ENCODE measurements around the gene TCERG1L.

The TCERG1L gene

DNA sequence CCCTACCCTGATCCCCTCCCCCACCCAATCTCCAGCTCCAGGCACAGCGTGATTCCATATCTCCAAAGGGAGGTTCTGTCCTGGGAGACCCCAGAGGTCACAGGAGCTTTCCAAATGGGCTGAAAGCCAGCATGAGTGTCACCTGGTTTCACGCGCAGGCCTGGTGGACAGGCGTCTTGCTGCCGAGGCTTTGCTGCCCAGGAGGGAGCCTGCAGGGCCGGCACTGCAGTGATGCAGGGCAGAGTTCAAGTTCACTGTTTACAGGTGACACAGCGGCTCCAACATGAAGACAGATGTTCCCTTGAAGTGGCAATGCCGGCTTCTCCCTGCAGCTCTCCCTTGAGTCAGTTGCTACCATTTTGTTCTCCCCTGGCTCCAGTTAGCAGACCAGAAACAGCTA, 104.3 kb downstream of the TCERG1L start:
- no peak for DNase-seq (ENCODE audit: low read depth in 2 of 2)

DNA sequence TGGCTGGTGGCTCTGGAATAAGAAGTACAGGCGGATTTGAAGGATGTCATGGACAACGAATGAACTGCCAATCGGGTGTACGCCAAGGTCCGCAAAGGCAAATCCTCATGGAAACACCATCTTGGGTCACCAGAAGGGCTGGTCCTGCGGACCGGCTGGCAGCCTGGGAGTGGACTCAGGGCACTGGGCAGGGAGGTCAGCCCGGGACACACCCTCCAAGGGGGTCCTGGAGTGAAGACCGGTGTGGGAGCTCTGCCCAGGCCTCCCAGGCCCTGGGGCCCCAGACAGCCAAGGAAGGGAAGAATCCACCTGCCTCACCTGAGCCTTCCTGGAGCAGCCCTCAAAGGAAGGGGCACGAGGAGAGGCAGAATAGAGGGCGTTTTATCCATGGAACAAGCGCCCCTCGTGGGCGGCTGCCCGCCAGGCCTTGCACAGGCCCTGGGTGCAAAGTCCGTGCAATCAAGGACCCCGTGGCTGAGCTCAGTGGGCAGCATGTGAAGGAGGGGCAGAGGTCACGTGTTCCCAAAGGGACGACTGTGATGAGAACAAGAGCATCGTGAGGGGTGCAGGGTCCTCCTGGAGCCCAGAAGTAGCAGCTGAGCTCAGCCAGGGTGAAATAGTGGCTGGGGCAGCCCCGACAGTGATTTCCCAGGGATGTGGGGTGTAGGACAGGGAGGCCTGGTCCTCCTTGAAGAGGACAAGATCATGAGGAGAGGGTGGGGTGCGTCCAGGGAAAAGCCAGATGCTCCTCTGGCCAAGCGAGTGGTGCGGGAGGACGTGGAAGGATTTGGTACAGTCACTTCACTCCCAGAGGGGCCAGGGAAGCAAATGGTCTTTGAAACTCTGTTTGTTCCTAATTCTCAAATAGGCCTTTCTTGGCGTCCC, 105.2 kb downstream of the TCERG1L start:
- no peak for DNase-seq (ENCODE audit: low read depth in 2 of 2)

DNA sequence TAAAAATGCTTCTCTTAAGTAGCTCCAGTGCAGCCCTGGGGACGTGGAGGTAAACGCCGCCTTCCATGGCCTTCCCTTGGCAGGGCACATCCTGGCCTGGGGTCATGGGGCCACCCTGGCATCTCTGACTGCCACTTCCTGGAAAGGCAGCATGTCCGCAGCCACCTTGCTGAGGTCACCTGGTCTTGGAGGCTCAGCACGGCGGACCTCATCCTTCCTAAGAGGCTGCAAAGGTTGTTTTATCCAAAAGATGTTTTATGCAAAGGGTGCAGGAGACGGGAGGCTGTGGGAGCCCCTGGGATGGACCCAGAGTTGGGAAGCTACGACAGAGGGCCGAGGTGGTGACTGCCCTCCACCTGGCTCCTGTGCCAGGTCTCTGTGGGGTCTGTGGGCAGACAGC, 106.0 kb downstream of the TCERG1L start:
- no peak for DNase-seq (ENCODE audit: low read depth in 2 of 2)

DNA sequence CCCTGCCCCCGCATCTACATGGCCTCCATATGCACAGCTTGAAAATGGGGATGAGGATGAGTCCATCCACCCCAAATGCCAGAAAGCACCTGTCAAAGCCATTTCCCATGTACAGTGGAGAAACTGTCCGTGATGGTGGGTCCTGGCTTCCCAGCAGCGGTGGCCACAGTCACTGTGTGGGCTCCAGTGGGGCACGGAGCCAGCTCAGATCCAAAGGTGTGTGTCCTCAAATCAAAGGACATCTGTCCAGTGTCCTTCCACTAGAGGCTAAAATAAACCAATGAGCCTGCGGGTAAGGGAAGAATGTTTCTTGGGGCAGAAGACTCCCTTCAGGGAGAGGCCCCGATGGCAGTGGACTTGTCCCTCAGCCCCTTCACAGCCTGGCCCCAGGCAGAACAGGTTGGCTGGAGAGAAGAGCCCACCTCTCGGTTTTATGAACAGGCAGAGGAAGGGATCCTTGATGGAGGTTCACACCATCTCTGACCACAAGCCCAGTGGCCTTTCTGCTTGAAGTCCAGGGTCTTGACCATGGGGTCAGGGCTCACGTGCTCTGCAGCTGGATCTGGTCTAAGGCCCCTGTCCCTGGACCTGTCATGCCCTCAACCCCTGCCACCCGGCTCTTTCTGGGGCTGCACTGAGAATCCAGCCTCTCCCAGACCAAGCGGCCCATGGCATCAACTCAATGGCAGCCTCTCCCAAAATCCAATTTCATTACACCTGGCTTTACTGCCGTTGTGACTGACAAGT, 106.9 kb downstream of the TCERG1L start:
- no peak for DNase-seq (ENCODE audit: low read depth in 2 of 2)

DNA sequence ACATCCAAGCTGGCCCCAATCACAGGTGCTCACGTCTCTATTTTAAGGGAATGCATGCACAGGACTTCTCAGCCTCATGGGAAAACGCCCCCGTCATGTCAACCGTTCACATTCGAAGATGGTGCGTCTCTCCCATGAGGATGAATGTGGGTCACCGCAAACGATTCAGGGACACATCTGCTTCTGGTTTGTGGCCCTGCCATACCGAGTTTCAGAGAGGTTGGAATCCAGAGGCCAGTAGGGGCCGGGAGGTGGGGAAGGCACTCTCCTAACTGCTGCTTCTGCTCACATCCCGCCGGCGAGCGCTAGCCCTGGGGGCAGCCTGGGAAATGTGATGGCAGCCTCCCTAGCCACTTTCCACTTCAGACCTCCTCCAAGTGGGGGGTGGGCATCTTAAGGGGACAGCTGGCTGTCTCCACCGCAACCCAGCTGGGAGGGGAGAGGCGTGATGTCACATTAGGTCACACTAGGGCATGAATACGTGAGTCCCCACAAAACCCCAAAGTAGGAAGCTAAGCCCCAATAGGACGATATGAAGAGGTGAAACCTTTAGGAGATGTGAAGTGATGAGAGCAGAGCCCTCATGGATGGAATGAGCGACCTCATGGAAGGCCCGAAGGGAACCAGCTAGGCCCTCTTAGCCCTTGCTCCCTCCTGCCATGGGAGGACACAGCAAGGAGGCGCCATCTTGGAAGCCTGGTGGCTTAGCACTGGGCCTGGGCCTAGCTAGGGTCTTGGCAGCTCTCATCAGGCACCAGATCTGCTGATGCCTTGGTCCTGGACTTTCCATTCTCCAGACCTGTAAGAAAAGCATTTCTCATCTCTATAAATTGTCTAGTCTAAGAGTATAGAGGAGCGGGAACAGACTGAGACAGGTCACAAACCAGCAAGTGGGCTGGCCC, 107.8 kb downstream of the TCERG1L start:
- no peak for DNase-seq (ENCODE audit: low read depth in 2 of 2)

DNA sequence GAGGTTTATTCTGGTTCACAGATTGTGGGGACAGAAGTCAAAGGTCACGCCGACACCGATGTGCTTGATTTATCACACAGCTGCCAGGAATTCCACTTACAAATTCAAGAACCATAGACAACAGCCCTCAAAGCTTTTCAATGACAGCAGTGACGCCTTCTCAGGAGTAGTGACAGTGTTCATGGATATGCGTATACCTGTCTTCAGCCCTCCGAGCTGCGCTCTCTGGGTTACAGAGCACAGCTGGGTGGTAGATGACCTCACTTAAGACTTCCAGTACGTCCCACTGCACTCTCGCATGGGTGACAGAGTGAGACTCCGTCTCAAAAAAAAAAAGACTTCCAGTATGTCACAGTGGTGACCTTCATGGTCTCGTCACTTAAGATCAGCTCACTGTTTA, 108.5 kb downstream of the TCERG1L start:
- no peak for DNase-seq (ENCODE audit: low read depth in 2 of 2)

DNA sequence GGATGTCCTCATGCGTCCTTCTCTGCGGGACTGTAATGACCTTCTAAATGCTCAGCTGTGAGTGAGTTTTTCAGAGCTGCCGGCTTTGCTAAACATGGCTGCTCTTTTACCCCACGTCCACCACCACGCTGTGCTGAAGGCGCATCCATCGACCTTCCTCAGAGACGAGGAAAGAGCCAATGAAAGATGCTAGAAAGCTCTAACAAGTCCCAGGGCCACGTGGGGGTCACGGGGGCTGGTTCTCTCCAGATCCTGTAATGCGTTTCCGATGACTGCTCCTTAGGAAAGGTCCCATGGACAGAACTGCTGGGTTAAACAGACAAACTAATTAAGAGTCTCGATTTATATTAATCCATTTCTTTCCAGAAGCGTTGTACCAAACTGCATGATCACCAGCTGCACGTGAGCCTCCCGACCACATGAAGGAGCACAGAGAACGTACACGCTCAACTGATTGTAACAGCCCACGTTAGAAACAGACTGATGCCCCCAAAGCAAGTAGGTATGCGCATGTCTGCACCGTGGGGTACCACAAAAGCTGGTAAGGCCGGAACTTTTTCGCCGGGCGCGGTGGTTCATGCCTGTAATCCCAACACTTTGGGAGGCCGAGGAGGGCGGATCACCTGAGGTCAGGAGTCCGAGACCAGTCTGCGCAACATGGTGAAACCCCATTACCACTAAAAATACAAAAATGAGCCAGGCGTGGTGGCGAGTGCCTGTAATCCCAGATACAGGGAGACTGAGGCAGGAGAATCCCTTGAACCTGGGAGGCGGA, 109.6 kb downstream of the TCERG1L start:
- no peak for DNase-seq (ENCODE audit: low read depth in 2 of 2)

DNA sequence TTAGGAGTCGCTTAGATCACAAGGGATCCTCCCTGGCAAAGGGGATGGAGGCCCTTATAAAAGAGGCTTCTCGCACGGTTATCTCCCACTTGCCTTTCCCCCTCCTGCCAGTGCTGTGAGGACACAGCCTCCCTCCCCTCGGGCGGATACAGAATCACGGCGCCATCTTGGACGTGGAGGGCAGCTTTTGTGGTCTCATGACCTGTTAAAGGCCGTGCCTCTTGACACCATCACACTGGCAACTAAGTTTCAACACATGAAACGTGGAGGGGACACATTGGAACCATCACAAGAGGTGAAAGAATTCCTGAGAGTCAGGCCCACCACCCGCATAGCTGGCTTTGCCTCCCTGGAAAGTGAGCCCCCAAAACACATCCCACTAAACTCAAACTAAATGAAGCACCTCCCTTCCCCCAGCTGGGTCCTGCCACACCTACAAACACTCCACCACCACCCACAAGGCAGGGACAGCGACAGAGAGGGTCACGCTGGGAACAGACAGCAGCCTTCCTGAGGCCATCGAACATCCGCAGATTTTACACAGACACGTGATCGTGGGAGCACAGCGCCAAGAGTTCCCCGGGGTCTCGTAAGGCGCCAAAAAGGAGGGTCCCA, 110.6 kb downstream of the TCERG1L start:
- no peak for DNase-seq (ENCODE audit: low read depth in 2 of 2)

DNA sequence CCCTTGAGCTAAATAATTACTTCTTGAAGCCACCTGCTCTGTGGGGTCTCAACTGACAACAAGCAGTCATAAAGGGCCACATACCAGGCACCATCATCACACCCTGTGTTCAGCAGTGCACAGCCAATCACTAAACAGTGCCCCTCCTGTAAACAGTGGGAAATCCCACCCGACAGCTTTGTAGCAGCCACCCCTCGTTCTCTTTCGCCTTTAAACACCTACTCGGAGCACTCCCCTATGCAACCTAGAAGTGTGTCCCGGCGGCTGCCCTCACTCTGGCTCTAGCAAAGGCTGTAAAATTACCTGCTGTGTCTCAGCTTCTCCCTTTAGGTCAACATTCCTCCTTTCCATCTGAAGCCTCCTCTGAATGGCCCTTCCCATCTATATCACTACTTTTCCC, 111.9 kb downstream of the TCERG1L start:
- DNase-seq (ENCODE audit: low read depth in 2 of 2), result no peak

DNA sequence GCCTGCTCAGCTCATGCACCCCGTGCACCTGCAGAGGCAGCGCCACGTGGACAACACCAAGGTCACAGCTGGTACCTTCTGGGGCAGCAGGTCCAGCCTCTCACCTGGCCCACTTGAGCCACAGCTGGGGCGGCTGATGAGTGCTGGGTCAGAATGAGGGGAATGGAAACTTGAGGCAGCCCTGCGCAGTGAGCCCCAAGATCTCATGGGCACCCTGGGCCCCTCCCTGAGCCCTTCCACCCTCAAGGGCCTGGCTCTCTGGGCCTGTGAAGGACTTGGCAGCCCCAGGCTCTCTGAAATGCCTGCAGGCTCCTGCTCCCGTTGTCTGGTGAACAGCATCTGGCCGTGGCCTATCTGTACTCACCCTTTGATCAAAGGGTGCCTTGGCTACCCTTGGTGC, 112.7 kb downstream of the TCERG1L start:
- no peak for DNase-seq (ENCODE audit: low read depth in 2 of 2)

DNA sequence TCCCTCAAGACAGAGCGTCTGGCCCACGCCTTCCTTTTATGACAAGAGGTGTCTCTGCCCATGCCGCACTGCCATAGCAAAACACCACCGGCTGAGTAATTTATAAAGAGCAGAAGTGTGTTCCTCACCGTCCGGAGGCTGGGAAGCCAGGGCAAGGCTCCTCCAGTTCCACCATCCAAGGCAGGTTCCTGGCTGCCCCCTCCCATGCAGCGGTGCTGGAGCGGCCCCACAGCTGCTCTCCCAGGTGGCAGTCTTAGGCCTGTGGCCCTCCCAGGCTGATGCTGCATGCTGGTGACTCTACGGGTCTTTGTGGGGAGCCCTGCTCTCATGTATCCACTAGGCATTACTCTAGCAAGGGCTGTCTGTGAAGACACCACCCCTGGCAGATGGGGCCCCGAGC, 113.1 kb downstream of the TCERG1L start:
- DNase-seq (ENCODE audit: low read depth in 2 of 2), result no peak

DNA sequence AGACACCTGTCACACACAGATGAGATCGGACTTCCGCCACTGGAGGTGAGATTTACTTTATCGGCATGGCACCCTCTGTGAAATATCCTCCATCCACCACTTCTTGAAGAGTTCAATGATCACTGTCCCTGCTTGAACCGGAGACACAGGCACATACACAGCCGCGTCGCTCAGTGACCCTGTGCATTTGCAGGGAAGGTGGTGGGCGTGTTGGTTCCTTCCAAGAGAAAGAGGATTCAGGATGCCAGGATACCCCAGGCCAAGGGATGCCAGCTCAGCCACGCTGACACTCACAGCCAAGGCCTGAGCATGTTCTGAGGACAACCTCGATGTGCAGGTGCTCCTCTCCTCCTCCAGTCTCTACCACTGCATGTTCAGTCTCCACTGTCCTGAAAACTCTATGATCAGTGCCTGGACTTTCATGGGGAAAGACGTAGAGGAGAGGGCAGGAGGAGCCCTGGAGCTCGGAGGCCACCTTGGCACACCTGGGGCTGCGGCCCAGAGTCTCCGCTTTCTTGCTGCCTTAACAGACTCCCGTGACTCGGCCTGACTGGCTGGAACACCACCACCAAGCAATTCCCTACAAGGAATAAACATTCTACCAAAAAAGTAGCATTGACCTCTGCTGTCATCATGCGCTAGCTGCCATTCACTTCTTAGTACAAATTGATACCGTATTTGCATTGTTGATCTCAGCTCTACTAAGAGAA, 115.2 kb downstream of the TCERG1L start:
- no peak for DNase-seq (ENCODE audit: low read depth in 2 of 2)

DNA sequence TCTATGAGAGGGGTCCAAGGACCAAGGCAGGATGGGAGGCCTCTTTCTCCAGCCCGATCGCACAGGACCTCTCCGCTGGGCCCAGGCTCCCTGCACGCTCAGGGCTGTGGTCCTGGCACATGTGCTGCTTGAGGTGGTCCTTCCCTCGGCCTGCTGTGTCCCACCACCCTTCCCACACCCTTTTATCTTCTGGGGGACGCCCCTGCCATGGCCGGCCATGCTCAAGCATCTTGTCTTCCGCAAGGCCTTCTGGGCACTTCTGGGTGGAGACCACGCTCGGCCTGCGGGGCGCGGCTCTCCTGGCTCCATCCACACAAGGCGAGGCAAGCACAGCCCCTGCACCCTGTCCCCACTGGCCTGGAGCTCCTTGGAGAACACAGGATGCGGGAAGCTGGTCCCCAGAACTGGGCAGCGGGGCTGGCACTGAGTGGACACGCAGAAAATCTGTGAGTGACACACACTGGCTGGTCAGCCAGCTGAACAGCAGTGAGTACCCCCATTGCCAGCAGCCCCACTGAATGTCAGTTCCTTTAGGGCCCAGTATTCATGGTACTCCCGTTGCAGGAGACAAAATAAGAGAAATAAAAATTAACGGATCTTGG, 115.9 kb downstream of the TCERG1L start:
- no peak for DNase-seq (ENCODE audit: low read depth in 2 of 2)

DNA sequence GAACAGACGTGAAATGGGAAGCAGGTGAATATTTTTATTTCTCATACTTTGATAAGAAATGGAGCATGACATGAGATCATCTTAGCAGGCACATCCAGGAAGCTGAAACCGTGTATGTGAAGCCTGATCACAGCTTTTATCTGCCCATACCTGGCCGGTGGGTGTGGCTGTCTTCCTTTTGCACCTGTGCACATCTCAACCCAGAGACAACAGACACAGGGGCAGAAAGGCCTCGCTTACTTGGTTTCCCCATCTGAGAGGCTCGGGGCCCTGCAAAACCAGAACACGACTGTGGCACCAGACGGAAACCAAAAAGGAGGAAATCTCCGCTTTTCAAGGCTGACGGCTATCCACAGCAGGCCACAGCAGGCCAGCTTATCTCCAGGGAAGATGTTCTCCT, 116.4 kb downstream of the TCERG1L start:
- DNase-seq (ENCODE audit: low read depth in 2 of 2), result no peak

DNA sequence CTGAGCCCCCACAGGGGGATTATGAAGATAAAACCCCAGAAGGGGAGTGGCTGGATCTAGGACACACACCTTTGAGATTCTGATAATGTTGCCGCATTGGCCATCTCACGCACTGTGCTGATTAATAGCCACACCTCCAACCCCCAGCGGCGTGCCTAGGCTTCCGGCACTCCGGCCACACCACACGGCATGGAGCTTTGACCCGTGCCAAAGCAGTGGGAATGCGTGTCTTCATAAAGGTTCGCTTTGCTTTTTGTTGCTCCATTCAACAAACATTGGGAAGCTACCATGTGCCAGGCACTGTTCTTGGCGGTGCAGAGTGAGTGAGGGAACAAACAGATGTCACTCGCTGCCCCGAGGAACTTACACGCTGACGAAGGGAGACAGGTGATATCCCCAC, 117.6 kb downstream of the TCERG1L start:
- no peak for DNase-seq (ENCODE audit: low read depth in 2 of 2)

DNA sequence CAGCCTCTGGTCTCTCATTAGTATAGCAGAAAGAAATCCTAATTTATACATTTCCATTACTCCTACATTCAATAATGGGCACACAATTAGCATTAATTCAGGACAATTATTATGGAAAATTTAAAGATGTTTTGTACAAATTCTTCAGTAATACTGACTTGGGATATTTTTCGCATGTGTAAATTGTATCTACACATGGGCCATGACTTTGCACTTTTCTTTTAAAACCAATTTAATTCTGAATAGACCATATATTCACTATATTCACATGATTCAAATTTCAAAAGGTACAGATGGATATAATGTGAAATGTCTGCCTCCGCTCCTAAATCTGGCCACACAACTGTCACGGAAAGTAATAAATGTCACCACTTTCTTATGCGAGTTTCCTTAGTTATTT, 123.0 kb downstream of the TCERG1L start:
- no peak for DNase-seq (ENCODE audit: low read depth in 2 of 2)

DNA sequence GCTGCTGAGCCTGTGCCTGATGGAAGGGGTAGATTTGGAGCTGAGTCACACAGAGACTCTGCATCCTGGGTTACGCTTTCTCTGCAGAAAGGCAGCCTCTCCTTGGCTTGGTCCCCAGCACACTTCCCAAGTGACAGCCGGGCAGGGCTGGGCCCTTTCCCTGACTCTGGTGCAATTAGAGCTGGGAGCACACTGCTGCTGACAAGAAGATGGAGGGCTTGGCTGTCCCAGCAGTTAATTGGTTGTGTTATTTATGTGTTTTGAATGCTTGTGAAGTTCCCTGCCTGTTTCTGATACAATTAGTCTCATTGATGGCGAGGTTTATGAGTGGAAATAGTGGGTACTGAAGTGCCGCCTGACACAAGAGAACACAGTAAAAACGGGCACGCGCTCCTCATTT, 123.6 kb downstream of the TCERG1L start:
- no peak for DNase-seq (ENCODE audit: low read depth in 2 of 2)

DNA sequence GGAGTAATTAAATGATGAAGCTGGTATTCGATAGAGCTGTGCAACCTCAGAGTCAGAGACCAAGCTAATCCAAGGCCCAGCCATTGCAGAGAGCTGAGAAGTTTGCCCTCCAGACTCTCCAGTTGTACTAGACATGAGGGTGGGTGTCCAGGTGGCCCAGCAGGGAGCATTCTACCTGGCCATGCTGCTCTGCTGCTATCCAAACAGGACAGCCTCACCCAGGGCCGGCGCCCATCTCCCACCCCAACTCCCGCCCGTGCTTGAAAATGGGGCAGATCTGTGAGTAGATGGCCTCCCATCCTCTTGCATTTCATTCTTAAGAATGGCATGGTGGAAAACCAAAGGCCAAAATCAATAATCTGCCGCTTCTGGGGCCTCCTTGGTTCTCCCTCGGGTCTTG, 124.2 kb downstream of the TCERG1L start:
- no peak for DNase-seq (ENCODE audit: low read depth in 2 of 2)

DNA sequence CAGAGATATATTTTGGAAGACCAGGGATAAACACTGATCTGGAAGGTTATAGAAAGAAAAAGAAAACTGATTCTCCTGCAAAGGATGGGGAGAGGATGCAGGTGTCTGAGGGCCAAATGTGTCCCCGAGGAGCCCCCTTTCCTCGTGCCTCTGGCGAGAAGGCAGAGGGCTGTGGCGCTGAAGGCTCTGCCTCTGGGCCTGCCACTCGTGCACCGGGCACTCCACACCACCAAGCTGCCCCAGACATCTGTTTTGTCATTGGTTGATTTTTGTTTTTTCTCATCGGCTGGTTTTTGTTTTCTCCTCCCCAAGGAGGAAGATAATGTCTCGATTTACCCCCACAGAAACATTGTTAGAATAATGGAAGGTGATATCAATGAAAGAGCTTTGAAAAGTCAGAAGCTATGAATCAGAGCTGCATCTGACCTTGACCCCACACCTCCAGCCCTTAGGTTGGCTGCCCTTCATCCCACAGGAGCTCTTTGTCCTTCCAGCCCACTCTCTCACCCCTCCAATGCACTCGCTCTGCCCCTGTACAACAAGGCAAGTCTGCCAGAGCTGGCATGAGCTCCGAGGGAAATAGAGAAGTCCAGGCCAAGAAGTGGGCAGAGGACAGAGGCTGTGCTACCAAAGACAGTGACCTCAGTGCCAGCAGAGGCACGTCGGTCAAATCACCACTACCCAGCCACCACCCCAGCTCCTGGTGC, 124.8 kb downstream of the TCERG1L start:
- DNase-seq (ENCODE audit: low read depth in 2 of 2), result no peak
